ENCODE measurements around the gene SMYD3. TPM values are rescaled to one million over a fixed set of nuclear protein-coding genes. Genes with fewer than 3 reads are reported as not detected.

Gene SMYD3
- total and polyA plus RNA-seq, 10 donors, result 12.5 to 33.1 (median 21.0) TPM

DNA sequence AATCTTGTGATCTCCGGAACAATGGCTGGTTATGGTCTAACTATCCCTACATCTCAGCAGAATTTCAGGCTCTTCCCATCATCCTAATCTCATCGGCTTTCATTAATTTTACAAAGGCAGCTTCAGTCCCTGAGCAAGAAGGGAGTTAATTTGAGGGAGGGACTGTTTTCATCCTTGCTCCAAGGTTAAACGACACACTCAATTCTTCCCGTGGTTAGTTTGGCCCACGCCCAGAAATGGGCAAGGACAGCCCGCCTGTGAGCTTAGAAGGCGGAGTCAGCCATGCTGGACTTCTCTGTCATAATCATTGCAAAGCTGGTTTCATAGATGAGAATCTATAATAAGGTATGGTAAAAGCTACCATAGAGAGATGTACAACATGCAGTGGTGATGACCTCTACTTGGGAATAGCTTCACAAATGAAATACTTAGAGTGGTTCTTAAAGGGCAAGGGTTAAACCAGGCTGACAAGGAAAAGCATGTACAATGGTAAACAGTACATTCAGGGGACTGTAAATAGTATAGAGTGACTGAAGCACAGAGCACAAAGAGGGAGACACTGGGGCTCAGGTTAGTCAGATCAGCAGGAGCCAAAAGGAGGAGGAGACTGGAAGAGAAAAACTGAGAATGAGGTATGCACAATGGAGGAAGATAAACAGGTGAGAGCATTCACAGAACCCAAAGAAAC lies 108.8 kb downstream of the SMYD3 start:
- WGBS, 5 donors, result 71 to 77% (median 74%) methylated on average over 7 of the region's 7 CpGs
- H3K4me3 ChIP-seq, result no peak overlapping the region
- TF ChIP-seq POLR2AphosphoS5 (IDR thresholded peaks at IDR 0.05), result no peak
- TF ChIP-seq, protein P1, sequence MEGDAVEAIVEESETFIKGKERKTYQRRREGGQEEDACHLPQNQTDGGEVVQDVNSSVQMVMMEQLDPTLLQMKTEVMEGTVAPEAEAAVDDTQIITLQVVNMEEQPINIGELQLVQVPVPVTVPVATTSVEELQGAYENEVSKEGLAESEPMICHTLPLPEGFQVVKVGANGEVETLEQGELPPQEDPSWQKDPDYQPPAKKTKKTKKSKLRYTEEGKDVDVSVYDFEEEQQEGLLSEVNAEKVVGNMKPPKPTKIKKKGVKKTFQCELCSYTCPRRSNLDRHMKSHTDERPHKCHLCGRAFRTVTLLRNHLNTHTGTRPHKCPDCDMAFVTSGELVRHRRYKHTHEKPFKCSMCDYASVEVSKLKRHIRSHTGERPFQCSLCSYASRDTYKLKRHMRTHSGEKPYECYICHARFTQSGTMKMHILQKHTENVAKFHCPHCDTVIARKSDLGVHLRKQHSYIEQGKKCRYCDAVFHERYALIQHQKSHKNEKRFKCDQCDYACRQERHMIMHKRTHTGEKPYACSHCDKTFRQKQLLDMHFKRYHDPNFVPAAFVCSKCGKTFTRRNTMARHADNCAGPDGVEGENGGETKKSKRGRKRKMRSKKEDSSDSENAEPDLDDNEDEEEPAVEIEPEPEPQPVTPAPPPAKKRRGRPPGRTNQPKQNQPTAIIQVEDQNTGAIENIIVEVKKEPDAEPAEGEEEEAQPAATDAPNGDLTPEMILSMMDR (IDR thresholded peaks at IDR 0.05 in 8 of 11, conservative IDR thresholded peaks at IDR 0.05 in 3 of 11), result no peak
- TF ChIP-seq POLR2A (IDR thresholded peaks at IDR 0.05), result no peak
- H3K9me3 ChIP-seq, result no peaks in the 10 kb centered on the region
- H3K27ac ChIP-seq, result no peak overlapping the region
- intact Hi-C loops (cut with DNase I; ENCODE audit: low total_unique reads), result no loop called here
- H3K36me3 ChIP-seq, result no peaks in the 10 kb centered on the region
- no peaks in the 10 kb centered on the region for H3K4me1 ChIP-seq
- DNase-seq, result no peak
- no peaks in the 10 kb centered on the region for H3K27me3 ChIP-seq (replicated peaks in 1 of 7)

DNA sequence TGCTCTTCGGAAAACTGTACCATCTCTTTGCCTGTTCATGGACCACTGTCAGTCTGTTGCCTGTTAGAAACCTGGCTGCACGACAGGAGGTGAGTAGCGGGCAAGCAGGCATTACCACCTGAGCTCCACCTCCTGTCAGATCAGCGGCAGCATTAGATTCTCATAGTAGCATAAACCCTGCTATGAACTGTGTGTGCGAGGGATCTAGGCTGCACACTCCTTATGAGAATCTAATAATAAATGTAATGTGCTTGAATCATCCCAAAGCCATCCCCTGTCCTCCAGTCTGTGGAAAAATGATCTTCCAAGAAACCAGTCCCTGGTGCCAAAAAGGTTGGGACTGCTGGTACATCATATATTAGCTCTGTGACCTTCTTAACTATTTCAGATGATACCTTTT lies 110.0 kb downstream of the SMYD3 start:
- WGBS, 5 donors, result 92 to 99% (median 98%) methylated on average over 5 of the region's 5 CpGs
- Histone ChIP-seq H3K9me3 (peaks cover 0 to 5% (median 1%) of the 10 kb centered on the region in 8 donors), H3K27me3 (replicated peaks in 1 of 7) (no peaks in the 10 kb centered on the region), H3K4me3 (no peak overlapping the region), H3K27ac (no peak overlapping the region), H3K36me3 (no peaks in the 10 kb centered on the region), H3K4me1 (no peaks in the 10 kb centered on the region)
- no peak for TF ChIP-seq POLR2A (IDR thresholded peaks at IDR 0.05)
- no peak for TF ChIP-seq POLR2AphosphoS5 (IDR thresholded peaks at IDR 0.05)
- intact Hi-C loops (cut with DNase I; ENCODE audit: low total_unique reads), result no loop called here
- no peak for DNase-seq

DNA sequence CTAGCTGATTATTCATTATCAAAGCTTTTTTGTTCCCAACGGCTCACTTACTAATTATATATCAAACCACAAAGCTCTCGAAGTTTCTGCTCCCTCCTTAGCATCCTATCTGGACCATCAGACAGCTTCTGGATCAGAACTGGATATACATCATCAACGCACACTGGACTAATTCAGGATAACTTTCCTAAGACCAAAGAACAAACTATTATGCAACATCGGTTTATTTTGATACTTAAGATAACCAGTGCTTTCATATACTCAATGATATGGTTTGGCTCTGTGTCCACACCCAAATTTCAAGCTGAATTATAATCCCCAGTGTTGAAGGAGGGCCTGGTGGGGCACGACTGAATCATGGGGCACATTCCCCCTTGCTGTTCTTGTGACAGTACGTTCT lies 110.8 kb downstream of the SMYD3 start:
- H3K9me3 ChIP-seq, result peaks cover 0 to 12% (median 8%) of the 10 kb centered on the region in 8 donors
- H3K27me3 ChIP-seq (replicated peaks in 1 of 7), result no peaks in the 10 kb centered on the region
- no peaks in the 10 kb centered on the region for H3K36me3 ChIP-seq
- no peak for TF ChIP-seq POLR2AphosphoS5 (IDR thresholded peaks at IDR 0.05)
- TF ChIP-seq POLR2A (IDR thresholded peaks at IDR 0.05), result no peak
- TF ChIP-seq, protein P1 (IDR thresholded peaks at IDR 0.05 in 8 of 11, conservative IDR thresholded peaks at IDR 0.05 in 3 of 11), result no peak
- H3K4me1 ChIP-seq, result no peaks in the 10 kb centered on the region
- WGBS, 5 donors, result 88 to 96% (median 91%) methylated on average over 6 of the region's 6 CpGs
- intact Hi-C loops (cut with DNase I; ENCODE audit: low total_unique reads), result no loop called here
- H3K27ac ChIP-seq, result no peak overlapping the region
- DNase-seq, result no peak
- H3K4me3 ChIP-seq, result no peak overlapping the region

DNA sequence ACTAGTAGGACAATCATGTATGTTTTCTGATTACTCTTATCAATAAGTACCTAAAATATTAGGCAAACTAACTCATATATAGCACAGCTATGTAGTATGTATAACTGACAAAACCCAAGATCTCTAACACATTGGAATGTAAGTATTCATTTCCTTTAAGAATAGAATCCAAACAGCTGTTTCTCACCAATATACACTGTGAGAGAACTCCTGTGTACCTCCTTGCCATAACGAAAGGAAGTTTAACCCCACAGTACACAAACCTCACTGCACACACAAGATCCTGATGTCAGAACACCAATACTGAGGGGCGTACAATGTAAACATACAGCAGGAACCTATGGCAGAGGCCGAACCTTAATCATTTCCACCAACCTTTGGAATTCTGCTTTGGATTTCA lies 113.0 kb downstream of the SMYD3 start:
- Histone ChIP-seq H3K4me1 (no peaks in the 10 kb centered on the region), H3K27me3 (replicated peaks in 1 of 7) (no peaks in the 10 kb centered on the region), H3K27ac (no peak overlapping the region), H3K4me3 (no peak overlapping the region), H3K36me3 (no peaks in the 10 kb centered on the region), H3K9me3 (peaks cover 3 to 23% (median 19%) of the 10 kb centered on the region in 8 donors)
- DNase-seq, result no peak
- intact Hi-C loops (cut with DNase I; ENCODE audit: low total_unique reads), result no loop called here
- 69 to 89% (median 70%) methylated on average over 3 of the region's 3 CpGs for WGBS, 5 donors
- TF ChIP-seq POLR2AphosphoS5 (IDR thresholded peaks at IDR 0.05) (no peak), POLR2A (IDR thresholded peaks at IDR 0.05) (no peak)
- TF ChIP-seq, protein P1 (IDR thresholded peaks at IDR 0.05 in 8 of 11, conservative IDR thresholded peaks at IDR 0.05 in 3 of 11), result no peak

Measured in spleen (tissue), 11 donors.